HG03139 (cell line): ENCODE results near the gene DDIT4.
"Not testable (repeated sequence)": the region's sequence is repeated elsewhere in the genome, so short reads cannot be mapped to it uniquely, and the experiment has no call there.

Experiments
- ATAC-seq: cut with Tn5 transposase; IDR thresholded peaks from one replicate; pipeline ENCODE4 v1.9.1; 2021; ENCODE audit not compliant: unreplicated experiment

The DDIT4 gene

GRCh38 chr10:72273410-72274212 is at the start of gene DDIT4:
Gene DDIT4 (plus strand): TSS chr10:72273924. CDS start chr10:72274217, 293 bp downstream.
- ATAC-seq = peak; percentile 86

GRCh38 chr10:72224191-72224590 is 49.5 kb upstream of the DDIT4 start:
- not testable (repeated sequence) for ATAC-seq

- ATAC-seq = no peak
Observed at GRCh38 chr10:72226418-72227027, 47.2 kb upstream of the DDIT4 start.

GRCh38 chr10:72227826-72228225 is 45.9 kb upstream of the DDIT4 start:
- ATAC-seq = no peak

- ATAC-seq = no peak
Observed at GRCh38 chr10:72228318-72228751, 45.4 kb upstream of the DDIT4 start.

- no peak for ATAC-seq
Observed at GRCh38 chr10:72229261-72230251, 44.2 kb upstream of the DDIT4 start.

- no peak for ATAC-seq
Observed at GRCh38 chr10:72233621-72234020, 40.1 kb upstream of the DDIT4 start.

GRCh38 chr10:72234560-72235095 is 39.1 kb upstream of the DDIT4 start:
- no peak for ATAC-seq

- no peak for ATAC-seq
Observed at GRCh38 chr10:72235544-72236279, 38.0 kb upstream of the DDIT4 start.

- ATAC-seq = no peak
Observed at GRCh38 chr10:72238392-72239175, 35.1 kb upstream of the DDIT4 start.

GRCh38 chr10:72239409-72239808 is 34.3 kb upstream of the DDIT4 start:
- no peak for ATAC-seq

- ATAC-seq = no peak
Observed at GRCh38 chr10:72240371-72240770, 33.4 kb upstream of the DDIT4 start.

GRCh38 chr10:72241691-72242252 is 32.0 kb upstream of the DDIT4 start:
- no peak for ATAC-seq

- no peak for ATAC-seq
Observed at GRCh38 chr10:72242675-72243074, 31.0 kb upstream of the DDIT4 start.

GRCh38 chr10:72243822-72244437 is 29.8 kb upstream of the DDIT4 start:
- no peak for ATAC-seq

GRCh38 chr10:72244573-72245038 is 29.1 kb upstream of the DDIT4 start:
- ATAC-seq = no peak

GRCh38 chr10:72245949-72246525 is 27.7 kb upstream of the DDIT4 start:
- ATAC-seq = no peak

GRCh38 chr10:72248468-72249151 is 25.1 kb upstream of the DDIT4 start:
- peak; percentile 73 for ATAC-seq
